Measurements from ENCODE around the gene TMEM37.

The TMEM37 gene

DNA sequence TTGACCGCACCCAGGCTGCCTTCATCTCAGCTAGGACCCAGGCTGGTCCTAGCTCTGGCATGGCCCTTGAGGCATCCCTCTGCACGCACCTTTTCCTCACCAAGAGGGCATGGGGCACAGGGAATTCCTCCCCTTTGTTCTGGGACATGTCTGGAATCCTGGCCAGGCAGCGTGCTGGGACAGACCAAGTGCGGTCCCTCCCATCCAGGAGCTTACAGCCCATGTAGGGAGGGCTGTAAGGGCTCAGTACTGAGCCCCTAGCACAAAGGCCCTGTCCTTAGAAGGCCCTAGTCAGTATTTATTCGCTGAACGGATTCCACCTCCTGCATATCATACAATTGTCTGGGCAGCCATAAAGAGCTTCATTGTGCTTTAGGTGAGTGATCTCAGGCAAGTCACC, 3.0 kb downstream of the TMEM37 start:
- no peak for DNase-seq

DNA sequence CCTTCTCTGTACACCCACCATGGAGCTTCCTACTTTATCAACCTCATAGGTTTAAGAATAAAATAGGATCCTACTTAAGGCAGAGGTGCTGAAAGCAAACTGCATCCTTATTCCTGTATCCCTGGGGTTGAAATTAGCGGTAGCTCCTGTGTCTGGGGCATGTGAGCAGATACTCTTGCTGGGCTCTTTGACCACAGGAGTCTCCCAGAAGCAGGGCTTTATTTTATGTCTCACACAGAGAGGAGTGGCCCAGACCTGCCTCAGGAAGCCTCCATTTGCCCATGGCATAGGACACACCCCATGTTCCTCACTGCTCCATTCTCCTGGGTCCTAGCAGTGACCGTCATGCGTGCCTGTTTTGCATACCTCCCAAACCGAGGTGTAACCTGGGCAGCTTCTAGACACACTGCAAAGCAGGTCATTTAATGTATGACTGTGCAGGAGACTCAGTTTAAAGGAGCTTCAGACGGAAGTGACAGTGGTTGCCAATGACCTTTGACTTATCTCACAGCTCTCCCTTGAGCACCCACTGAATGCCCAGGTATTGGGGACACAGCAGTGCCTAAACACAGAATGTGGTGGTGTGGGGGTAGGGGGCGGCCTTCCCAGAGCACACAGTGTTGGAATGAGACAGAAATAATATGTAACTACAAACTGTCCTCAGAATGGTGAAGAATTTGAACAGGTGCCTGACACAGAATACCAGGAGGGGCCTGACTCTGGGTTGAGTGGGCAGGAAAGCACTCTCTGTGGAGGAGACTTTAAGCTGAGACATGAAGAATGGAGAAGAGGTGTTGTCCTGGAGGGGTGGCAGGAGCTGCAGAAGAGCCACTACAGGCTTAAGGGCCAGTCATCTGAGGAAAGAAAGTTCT, 3.7 kb downstream of the TMEM37 start:
- DNase-seq, result no peak

DNA sequence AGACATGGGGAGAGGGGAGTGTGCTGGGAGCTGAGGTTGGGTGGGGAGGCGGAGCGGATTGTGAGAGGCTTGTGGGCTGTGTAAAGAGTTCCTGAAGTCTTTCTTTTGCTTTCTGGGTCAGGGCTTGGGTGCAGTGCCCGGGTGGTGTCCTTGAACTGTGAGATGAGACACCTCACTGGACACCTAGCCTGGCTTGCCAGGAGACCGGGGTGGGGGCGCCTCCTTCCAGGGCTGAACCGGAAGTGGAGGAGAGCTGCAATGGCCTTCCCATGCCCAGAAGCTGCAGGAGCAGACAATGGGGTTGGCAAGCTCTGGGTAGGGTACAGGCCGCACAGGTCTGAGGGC, 4.3 kb downstream of the TMEM37 start:
- DNase-seq, result no peak

DNA sequence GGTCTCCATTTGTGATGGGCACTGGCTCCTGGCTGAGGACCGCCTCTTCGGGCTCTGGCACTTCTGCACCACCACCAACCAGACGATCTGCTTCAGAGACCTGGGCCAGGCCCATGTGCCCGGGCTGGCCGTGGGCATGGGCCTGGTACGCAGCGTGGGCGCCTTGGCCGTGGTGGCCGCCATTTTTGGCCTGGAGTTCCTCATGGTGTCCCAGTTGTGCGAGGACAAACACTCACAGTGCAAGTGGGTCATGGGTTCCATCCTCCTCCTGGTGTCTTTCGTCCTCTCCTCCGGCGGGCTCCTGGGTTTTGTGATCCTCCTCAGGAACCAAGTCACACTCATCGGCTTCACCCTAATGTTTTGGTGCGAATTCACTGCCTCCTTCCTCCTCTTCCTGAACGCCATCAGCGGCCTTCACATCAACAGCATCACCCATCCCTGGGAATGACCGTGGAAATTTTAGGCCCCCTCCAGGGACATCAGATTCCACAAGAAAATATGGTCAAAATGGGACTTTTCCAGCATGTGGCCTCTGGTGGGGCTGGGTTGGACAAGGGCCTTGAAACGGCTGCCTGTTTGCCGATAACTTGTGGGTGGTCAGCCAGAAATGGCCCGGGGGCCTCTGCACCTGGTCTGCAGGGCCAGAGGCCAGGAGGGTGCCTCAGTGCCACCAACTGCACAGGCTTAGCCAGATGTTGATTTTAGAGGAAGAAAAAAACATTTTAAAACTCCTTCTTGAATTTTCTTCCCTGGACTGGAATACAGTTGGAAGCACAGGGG, 5.5 kb downstream of the TMEM37 start:
- DNase-seq, result no peak

- DNase-seq, result no peak
Observed at GRCh38 chr2:119438128-119438656, 6.5 kb downstream of the TMEM37 start.

DNA sequence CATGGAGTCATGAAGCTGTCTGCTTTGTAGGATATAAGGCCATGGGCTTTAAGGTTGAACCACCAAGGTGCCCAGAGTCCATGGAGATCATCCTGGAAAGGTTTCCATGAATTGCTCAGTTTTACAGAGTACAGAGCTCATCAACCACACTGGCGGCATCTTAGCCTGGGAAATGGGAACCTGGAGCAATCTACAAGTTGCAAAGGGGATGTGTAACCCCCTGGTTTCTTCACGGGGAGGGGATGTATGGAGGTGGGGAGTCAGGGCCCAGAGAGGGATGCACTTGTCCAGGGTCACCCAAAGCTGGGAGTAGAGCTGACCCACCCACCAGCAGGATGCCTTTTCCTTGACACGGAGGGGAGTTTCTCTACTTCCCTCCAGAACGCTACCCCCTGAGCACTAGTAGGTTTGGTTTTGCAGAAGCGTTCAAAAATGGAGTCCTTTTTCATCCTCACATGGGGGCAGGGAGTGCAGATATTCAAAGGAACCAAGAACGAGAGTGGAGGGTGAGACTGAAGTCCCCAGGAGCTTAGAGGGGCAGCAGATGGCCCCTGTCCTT, 7.2 kb downstream of the TMEM37 start:
- DNase-seq, result no peak

- DNase-seq, result no peak
Observed at GRCh38 chr2:119439574-119440500, 8.2 kb downstream of the TMEM37 start.

- no peak for DNase-seq
Observed at GRCh38 chr2:119440501-119440870, 8.8 kb downstream of the TMEM37 start.

GRCh38 chr2:119440873-119441272, 9.2 kb downstream of the TMEM37 start:
- DNase-seq, result no peak

GRCh38 chr2:119441376-119442225, 9.9 kb downstream of the TMEM37 start:
- no peak for DNase-seq

DNA sequence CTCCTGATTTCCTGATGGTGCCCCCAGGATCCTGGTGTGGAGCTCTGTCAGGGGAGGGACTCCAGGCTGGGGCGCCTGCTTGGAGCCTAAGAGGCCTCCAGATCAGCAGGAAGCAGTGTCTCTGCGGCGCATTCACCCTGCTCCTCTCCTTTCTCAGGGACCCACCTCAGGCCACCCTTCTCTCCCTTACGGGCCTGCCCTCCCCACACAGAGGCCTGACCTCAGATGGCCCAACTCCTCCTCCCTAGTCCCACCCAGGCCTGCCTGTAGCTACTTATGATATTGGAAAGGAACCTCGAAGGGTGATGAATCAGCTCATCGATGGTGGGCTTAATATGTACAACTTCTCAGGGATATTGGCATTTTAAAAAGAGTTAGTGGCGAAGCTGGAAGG, 10.6 kb downstream of the TMEM37 start:
- no peak for DNase-seq

GRCh38 chr2:119442850-119443249, 11.2 kb downstream of the TMEM37 start:
- no peak for DNase-seq

- DNase-seq, result no peak
Observed at GRCh38 chr2:119446037-119446436, 14.4 kb downstream of the TMEM37 start.

DNA sequence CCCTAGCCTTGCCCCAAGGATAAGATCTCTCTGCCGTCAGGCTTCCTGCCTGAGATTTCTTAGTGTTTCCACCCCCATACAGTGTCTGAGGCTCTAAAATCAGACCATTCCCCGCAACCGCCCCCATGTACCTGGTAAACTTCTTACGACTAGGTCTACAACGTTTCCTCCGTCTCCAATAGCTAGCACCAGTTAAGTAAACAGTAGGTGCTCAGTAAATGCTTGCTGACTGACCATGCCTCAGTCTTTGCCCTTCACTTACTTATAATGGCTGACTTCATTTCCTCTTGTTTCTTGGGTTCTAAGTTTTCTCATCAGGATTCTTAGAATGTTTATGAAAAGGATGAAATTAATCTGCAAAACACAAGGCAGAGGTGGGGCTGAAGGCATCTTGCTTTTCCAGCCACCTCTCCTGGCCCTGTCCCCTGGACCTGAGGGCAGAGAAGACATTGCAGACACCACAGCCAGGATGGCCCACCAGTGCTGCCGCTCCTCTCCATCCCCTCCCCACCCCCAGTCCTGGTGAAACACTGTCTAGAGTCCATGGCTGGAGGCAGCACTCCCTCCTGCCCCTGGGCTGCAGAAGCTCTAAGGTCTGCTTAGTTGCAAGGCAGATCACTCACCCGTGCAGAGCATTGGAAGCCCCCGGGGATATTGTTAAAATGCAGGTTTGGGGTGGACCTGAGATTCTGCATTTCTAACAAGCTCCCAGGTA, 16.9 kb downstream of the TMEM37 start:
- DNase-seq, result no peak

GRCh38 chr2:119449521-119449920, 17.9 kb downstream of the TMEM37 start:
- no peak for DNase-seq

- DNase-seq, result no peak
Observed at GRCh38 chr2:119451336-119452050, 19.8 kb downstream of the TMEM37 start.

GRCh38 chr2:119453972-119454593, 22.4 kb downstream of the TMEM37 start:
- no peak for DNase-seq

- no peak for DNase-seq
Observed at GRCh38 chr2:119455066-119455718, 23.5 kb downstream of the TMEM37 start.

- no peak for DNase-seq
Observed at GRCh38 chr2:119460076-119460475, 28.4 kb downstream of the TMEM37 start.

Measured in C1 segment of cervical spinal cord (tissue), 14 donors.